Measurements from ENCODE around the gene NOSTRIN.

DNA sequence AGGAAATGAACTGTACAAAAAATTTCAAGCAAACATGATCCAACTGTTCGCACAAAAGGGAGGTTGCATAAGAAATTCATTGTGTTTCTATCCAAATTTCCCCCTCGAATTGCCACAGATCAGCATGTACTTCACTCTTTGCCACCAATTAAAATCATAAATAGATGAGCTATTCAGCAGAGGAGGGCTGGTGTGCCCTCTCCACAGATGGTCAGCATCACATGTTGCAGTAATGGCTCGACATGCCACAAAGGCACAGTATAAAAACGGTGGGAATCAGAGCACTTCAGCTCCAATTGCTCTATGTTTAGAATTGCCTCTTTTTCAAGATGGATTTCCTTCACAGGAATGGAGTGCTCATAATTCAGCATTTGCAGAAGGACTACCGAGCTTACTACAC lies 98.6 kb downstream of the NOSTRIN start, which contains the start of gene G6PC2:
- TF ChIP-seq, protein P1, sequence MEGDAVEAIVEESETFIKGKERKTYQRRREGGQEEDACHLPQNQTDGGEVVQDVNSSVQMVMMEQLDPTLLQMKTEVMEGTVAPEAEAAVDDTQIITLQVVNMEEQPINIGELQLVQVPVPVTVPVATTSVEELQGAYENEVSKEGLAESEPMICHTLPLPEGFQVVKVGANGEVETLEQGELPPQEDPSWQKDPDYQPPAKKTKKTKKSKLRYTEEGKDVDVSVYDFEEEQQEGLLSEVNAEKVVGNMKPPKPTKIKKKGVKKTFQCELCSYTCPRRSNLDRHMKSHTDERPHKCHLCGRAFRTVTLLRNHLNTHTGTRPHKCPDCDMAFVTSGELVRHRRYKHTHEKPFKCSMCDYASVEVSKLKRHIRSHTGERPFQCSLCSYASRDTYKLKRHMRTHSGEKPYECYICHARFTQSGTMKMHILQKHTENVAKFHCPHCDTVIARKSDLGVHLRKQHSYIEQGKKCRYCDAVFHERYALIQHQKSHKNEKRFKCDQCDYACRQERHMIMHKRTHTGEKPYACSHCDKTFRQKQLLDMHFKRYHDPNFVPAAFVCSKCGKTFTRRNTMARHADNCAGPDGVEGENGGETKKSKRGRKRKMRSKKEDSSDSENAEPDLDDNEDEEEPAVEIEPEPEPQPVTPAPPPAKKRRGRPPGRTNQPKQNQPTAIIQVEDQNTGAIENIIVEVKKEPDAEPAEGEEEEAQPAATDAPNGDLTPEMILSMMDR (IDR thresholded peaks at IDR 0.05), result no peak
- TF ChIP-seq POLR2A (IDR thresholded peaks at IDR 0.05), result no peak
- no peak for TF ChIP-seq EP300 (IDR thresholded peaks at IDR 0.05)

All from ovary (tissue), 3 donors.